HCT116 (cell line): Measurements from ENCODE around the gene SNURF. TPM values are rescaled to one million over a fixed set of nuclear protein-coding genes. Genes with fewer than 3 reads are reported as not detected.

ENCODE experiments used
- ATAC-seq: fragments of 200-7000 bp; cut with Tn5 transposase; 2 replicates; pipeline ENCODE4 v1.9.1; 2020; ENCODE audit warnings: mild to moderate bottlenecking, moderate library complexity
- BruUV-seq: library from RNA; stranded (reverse); fragments of 400-500 nt; replicated peaks from 2 replicates; lab custom pipeline; 2021; lab: Mats Ljungman, UMichigan
- CTCF ChIA-PET: fragments of 300-600 bp; sonication (Branson Sonifier 250); formaldehyde crosslinking; loops from one replicate; lab custom pipeline; 2021; ENCODE audit warnings: antibody characterized with exemption; lab: Charles Lee
- POLR2A ChIA-PET: fragments of 300-600, 350-600 bp; sonication (Branson Sonifier 250); formaldehyde crosslinking; loops from one replicate; lab custom pipeline; 2021; ENCODE audit warnings: antibody characterized with exemption; lab: Charles Lee
- RAD21 ChIA-PET, 2 experiments: fragments of 300-600 bp; sonication (Branson Sonifier 250); formaldehyde crosslinking; loops; one replicate each; lab custom pipeline; 2023; ENCODE audit warnings: low total read pairs in 2 of 2; ENCODE audit not compliant: uncharacterized antibody in 2 of 2, unreplicated experiment in 2 of 2, low non-redundant PET in 1 of 2; lab: Charles Lee
- DNase-seq: peaks from one replicate; pipeline ENCODE4 v3.0.0-alpha.2; 2010; ENCODE audit warnings: low read depth, low spot score
- H2AFZ ChIP-seq: fragments of 200-600 bp; shearing (Covaris generic), sonication (generic); 2 replicates; pipeline ENCODE4 v1.6.1; 2017; ENCODE audit warnings: low read depth, mixed run types, mixed read lengths, antibody characterized with exemption, low read length; ENCODE audit not compliant: poor library complexity, severe bottlenecking
- H3K27ac ChIP-seq: 2 replicates; pipeline ENCODE4 v1.5.1; 2012; ENCODE audit warnings: low read depth, low read length
- H3K27me3 ChIP-seq: fragments of 200-600 bp; sonication (generic); 2 replicates; pipeline ENCODE4 v1.6.1; 2016; ENCODE audit warnings: mixed run types, low read length, mixed read lengths; ENCODE audit not compliant: insufficient read depth
- H3K36me3 ChIP-seq, 2 experiments: fragments of 200-500 bp in 1 of 2; fragments of 200-600 bp in 1 of 2; sonication (Bioruptor generic) in 1 of 2; sonication (generic) in 1 of 2; 2 replicates each; pipeline versions ENCODE4 v1.5.1 to v1.6.1; 2014 to 2016; ENCODE audit warnings: low read length in 2 of 2, inconsistent platforms in 1 of 2, mixed read lengths in 1 of 2, mixed run types in 1 of 2; ENCODE audit not compliant: insufficient read depth in 2 of 2, control insufficient read depth in 1 of 2
- H3K4me1 ChIP-seq, 2 experiments: fragments of 200-600 bp in 1 of 2; sonication (generic) in 1 of 2; 2 replicates each; pipeline versions ENCODE4 v1.5.1 to v1.6.1; 2012 to 2017; ENCODE audit warnings: low read length in 2 of 2, inconsistent platforms in 1 of 2, mild to moderate bottlenecking in 1 of 2, mixed read lengths in 1 of 2, mixed run types in 1 of 2, moderate library complexity in 1 of 2; ENCODE audit not compliant: insufficient read depth in 2 of 2, control insufficient read depth in 1 of 2
- H3K4me2 ChIP-seq: fragments of 200-600 bp; sonication (generic); 2 replicates; pipeline ENCODE4 v1.6.1; 2017; ENCODE audit warnings: mixed run types, low read length, mixed read lengths
- H3K4me3 ChIP-seq, 2 experiments: fragments of 200-600 bp in 1 of 2; sonication (generic) in 1 of 2; replicated peaks in 1 of 2; 2 replicates each; pipeline ENCODE4 v1.5.1; 2011 to 2016; ENCODE audit warnings: low read length in 2 of 2, control low read depth in 1 of 2, low read depth in 1 of 2, mild to moderate bottlenecking in 1 of 2, mixed read lengths in 1 of 2, mixed run types in 1 of 2
- H3K79me2 ChIP-seq: fragments of 200-600 bp; sonication (generic); 2 replicates; pipeline ENCODE4 v1.6.1; 2017; ENCODE audit warnings: mild to moderate bottlenecking, mixed run types, low read length, moderate library complexity, mixed read lengths; ENCODE audit not compliant: insufficient read depth
- H3K9ac ChIP-seq: fragments of 200-600 bp; sonication (generic); 2 replicates; pipeline ENCODE4 v1.6.1; 2016; ENCODE audit warnings: low read length, mixed read lengths
- H3K9me2 ChIP-seq: fragments of 200-600 bp; sonication (generic), shearing (Covaris generic); 2 replicates; pipeline ENCODE4 v1.6.1; 2017; ENCODE audit warnings: mixed run types, mild to moderate bottlenecking, moderate library complexity; ENCODE audit not compliant: insufficient read depth
- H3K9me3 ChIP-seq, 2 experiments: fragments of 200-500 bp in 1 of 2; fragments of 200-600 bp in 1 of 2; sonication (Bioruptor generic) in 1 of 2; sonication (generic) in 1 of 2; 2 replicates each; pipeline ENCODE4 v1.6.1; 2014 to 2017; ENCODE audit warnings: low read length in 2 of 2, mixed read lengths in 2 of 2, inconsistent platforms in 1 of 2, low read depth in 1 of 2, mild to moderate bottlenecking in 1 of 2, mixed run types in 1 of 2, moderate library complexity in 1 of 2; ENCODE audit not compliant: control insufficient read depth in 1 of 2, insufficient read depth in 1 of 2
- H4K20me1 ChIP-seq: fragments of 200-600 bp; sonication (generic), shearing (Covaris generic); 2 replicates; pipeline ENCODE4 v1.6.1; 2017; ENCODE audit warnings: mixed run types, mild to moderate bottlenecking, moderate library complexity; ENCODE audit not compliant: insufficient read depth
- ATF3 ChIP-seq: IDR thresholded peaks from 2 replicates; pipeline ENCODE4 v1.6.1; 2012
- CBX3 ChIP-seq: IDR thresholded peaks from 2 replicates; pipeline ENCODE4 v1.6.1; 2012; ENCODE audit warnings: low read depth
- CEBPB ChIP-seq: IDR thresholded peaks from 2 replicates; pipeline ENCODE4 v1.6.1; 2012; ENCODE audit warnings: low read depth
- ELF1 ChIP-seq: IDR thresholded peaks from 2 replicates; pipeline ENCODE4 v1.6.1; 2012; ENCODE audit warnings: low read depth, borderline replicate concordance
- EZH2phosphoT487 ChIP-seq: fragments of 200-600 bp; IDR thresholded peaks from 2 replicates; pipeline ENCODE4 v1.6.1; 2018; ENCODE audit warnings: antibody characterized with exemption, borderline replicate concordance
- JUND ChIP-seq: IDR thresholded peaks from 2 replicates; pipeline ENCODE4 v1.6.1; 2012
- MAX ChIP-seq: IDR thresholded peaks from 2 replicates; pipeline ENCODE4 v1.6.1; 2012
- POLR2AphosphoS5 ChIP-seq: IDR thresholded peaks from 2 replicates; pipeline ENCODE4 v1.6.1; 2011; ENCODE audit warnings: mild to moderate bottlenecking, low read depth, low read length, moderate library complexity
- REST ChIP-seq: IDR thresholded peaks from 2 replicates; pipeline ENCODE4 v1.6.1; 2012; ENCODE audit warnings: low read depth
- SRF ChIP-seq: IDR thresholded peaks from 2 replicates; pipeline ENCODE4 v1.6.1; 2012; ENCODE audit warnings: low read depth
- TCF7L2 ChIP-seq: IDR thresholded peaks from 2 replicates; pipeline ENCODE4 v1.7.0; 2011; ENCODE audit warnings: borderline replicate concordance, inconsistent platforms; ENCODE audit not compliant: insufficient read depth, insufficient read length; ENCODE audit errors: extremely low read depth
- ZFX ChIP-seq: fragments of 450-650 bp; IDR thresholded peaks from 2 replicates; pipeline ENCODE4 v1.6.1; 2017
- intact Hi-C: fragments of 100-400 bp; cut with micrococcal nuclease; formaldehyde crosslinking; loops from 2 replicates; pipeline ENCODE4 v1.10.0; 2022
- total RNA-seq: library from RNA; stranded (reverse); gene quantifications from one replicate; pipeline ENCODE4 v1.2.1, GENCODE V29; 2021; ENCODE audit not compliant: unreplicated experiment

The SNURF gene
- total RNA-seq, 1 experiment from 2014 or later, result 0.44 TPM

GRCh38 chr15:24955531-24955921 is 739 bp downstream of the SNURF start:
- Histone ChIP-seq H3K79me2 (no peaks in the 10 kb centered on the region), H3K9ac (no peak overlapping the region), H2AFZ (no peak overlapping the region), H3K4me1 (no peaks in the 10 kb centered on the region), H4K20me1 (no peaks in the 10 kb centered on the region), H3K4me3 (no peak overlapping the region), H3K36me3 (no peaks in the 10 kb centered on the region), H3K27ac (no peak overlapping the region), H3K27me3 (no peaks in the 10 kb centered on the region), H3K9me3 (peaks cover 0 to 19% of the 10 kb centered on the region in 2 experiments; a peak in 3 of 4 replicates), H3K4me2 (no peak overlapping the region), H3K9me2 (no peaks in the 10 kb centered on the region)
- ChIA-PET RAD21 (no interaction called here), CTCF (no interaction called here), POLR2A (no interaction called here)
- BruUV-seq, result no TSS peak
- TF ChIP-seq TCF7L2 (no peak), MAX (no peak), EZH2phosphoT487 (no peak), ATF3 (no peak), REST (no peak), SRF (no peak), CEBPB (no peak), ZFX (no peak), ELF1 (no peak), JUND (no peak), POLR2AphosphoS5 (no peak), CBX3 (no peak)
- intact Hi-C loops, result no loop called here
- ATAC-seq (no peak), DNase-seq (no peak)
